HuH-7 (cell line): Measurements from ENCODE around the gene ENTPD1.
"Not testable (repeated sequence)": the region's sequence is repeated elsewhere in the genome, so short reads cannot be mapped to it uniquely, and the experiment has no call there.

Experiments
- DNase-seq: peaks from one replicate; pipeline ENCODE4 v3.0.0; 2011; ENCODE audit warnings: low spot score

Gene ENTPD1

GRCh38 chr10:95758351-95759025 lies 2.5 kb downstream of the ENTPD1 start:
- no peak for DNase-seq

- DNase-seq: no peak
These were observed 3.4 kb downstream of the ENTPD1 start for GRCh38 chr10:95759233-95759826.

DNA sequence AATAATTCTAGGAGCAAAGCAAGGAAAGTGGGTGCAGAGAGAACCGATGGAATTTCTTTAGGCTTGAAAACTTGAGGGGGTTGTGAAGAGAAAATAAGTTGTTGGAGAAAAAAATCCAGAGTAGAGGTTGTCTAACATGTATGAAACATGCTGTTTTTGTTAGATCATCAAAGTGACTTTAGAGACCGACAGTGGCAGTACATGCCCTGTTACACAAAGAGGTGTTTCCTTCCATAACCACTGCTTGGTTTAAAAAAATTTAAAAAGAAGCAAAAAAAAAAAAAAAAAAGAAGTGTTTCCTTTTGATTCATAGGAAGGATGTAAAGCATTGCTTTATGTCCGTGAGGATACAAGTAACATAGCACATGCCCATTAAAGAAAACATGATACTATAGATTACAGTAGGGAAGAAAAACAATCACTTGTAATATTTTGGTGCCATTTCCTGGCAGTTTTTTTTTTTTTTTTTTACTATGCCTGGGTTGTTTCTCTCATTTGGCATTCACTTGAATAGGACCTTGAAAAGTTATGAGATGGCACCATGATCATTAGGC lies 6.1 kb downstream of the ENTPD1 start:
- DNase-seq: no peak

GRCh38 chr10:95767884-95768556 lies 12.1 kb downstream of the ENTPD1 start:
- DNase-seq: no peak

DNA sequence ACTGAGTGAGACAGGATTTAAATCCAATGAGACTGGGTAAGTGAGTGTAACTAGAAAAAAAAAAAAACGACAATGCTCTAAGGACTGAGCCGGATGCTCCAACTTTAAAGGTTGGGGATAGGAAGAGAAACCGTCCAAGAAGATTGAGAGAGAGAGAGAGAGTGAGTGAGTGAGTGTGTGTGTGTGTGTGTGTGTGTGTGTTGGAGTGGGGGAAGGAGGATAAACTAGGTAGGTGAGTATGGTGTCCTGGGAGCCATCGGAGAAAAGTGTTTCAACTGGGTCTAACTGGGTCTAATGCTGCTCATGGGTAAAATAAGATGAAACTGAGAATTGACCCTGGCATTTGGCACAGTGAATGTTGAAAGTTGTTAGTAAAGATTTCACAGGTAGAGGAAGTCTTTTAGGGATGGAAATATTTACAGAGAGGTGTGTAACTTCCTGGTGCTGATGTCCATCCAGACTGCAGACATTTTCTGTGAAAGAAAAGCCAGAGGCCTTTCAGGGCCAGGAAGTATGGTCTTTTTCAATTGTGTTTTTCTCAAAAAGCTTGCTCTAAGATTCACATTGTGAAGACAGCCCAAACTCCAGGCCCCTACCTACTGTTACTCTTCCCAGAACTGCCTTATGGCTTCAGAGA lies 14.2 kb downstream of the ENTPD1 start:
- DNase-seq: no peak

GRCh38 chr10:95773454-95773853 lies 17.5 kb downstream of the ENTPD1 start:
- not testable (repeated sequence) for DNase-seq

GRCh38 chr10:95777638-95778037 lies 21.7 kb downstream of the ENTPD1 start:
- DNase-seq: not testable (repeated sequence)

DNA sequence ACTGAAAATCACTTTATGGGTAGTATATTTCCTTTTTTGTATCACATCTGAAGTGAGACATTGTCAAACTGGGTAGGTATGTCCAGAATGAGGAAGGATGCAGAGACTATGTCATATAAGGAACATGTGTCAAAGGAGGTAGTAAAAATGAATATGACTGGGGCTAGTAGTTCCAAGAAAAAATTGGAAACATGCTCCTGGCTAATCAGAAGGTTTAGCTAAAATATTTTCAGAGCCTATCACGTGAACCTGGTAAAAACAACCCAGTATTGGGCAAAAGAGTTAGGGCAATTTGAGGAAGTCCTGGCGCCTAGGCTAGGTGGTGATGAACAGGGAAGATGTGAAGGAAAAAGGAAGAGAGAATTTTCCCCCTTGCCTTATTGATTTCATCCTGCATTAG lies 26.4 kb downstream of the ENTPD1 start:
- DNase-seq: no peak

DNA sequence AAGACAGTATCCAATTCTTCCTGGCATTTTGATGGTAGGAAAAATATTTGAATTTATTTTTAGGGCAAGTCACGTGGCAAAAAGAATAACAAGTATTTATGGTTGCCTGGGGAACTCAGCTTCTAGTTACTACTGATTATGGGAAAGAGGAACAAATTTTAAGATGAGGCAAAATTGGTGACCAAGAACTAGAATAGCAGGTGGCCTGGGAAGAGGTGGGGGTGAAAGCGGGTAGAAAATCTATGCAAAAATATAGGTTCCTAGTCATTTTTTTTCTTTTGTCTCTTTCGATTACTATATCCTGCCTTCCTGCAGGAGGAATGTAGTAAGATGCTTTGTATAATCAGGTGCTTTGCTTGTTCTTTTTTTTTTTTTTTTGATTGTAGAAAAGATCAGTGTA lies 27.8 kb downstream of the ENTPD1 start:
- DNase-seq: no peak

- DNase-seq: no peak
These were observed 28.4 kb downstream of the ENTPD1 start for GRCh38 chr10:95784279-95784913.

DNA sequence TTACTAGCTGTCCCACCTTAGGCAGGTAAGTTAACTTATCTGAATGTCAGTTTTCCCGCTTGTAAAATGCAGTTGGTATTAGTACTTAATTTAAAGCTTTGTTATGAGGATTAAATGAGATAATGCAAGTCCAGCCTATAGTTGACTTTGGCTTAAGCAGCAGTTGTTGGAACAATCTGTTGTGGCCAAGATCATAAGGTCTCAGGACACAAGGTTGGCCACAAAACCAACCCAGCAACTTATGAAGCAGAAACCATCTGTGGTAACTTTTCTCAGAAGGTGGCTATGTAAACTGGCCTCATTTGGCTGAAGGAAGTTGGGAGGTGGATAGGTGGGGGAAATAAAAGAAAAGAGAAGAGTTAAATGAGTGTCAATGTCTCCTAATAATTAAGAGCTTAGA lies 29.4 kb downstream of the ENTPD1 start:
- no peak for DNase-seq

- no peak for DNase-seq
These were observed 30.1 kb downstream of the ENTPD1 start for GRCh38 chr10:95785942-95786669.

DNA sequence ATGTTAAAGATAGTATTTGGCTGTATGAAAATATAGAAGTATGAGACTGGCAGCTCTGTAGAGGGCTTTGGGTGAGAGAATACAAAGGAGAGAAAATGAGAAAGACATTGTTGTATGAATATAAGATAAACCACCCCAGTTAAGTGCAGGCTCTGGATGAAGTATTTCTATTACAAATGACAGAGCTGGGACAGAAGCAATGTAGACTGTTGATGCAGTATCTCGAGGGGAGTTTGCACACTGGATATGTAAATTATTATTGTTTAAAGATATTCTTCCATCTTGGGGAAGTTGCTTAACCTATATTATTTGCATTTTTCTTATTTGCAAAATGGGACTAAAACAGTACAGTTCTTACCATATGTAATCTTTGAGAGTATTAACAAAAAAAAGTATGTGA lies 31.5 kb downstream of the ENTPD1 start:
- DNase-seq: no peak

DNA sequence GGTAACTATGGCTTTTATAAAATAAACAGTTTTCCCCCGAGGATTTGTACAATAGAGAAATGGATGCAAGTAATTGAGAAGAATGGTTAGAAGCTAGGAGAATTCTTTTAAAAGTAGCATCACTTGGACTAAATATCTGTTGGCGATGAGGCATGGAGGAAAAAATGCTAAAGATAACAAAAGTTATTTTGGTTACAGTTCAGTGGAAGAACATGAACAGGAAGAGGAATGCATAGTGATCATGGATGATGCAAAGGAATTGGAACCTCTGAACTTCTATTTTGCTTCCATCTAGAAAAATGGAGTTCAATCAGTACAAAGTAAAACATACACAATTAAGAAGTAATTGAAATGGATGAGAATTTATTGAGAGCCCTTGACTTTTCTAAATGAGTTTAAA lies 32.9 kb downstream of the ENTPD1 start:
- DNase-seq: no peak

DNA sequence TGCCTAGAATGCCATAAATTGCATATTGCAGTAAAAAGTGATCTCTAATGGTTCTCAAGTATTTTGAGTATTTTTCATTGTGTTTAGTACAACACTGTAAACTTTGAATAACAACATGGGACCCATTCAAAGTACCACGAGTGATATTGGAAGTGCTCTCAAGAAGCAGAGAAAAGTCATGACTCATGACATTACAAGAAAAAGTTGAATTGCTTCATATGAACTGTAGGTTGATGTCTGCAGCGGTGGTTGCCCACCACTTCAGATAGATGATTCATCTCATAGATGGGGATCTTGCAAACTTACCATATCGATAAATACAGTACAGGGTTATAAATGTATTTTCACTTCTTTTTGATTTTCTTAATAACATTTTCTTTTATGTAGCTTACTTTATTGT lies 33.9 kb downstream of the ENTPD1 start:
- no peak for DNase-seq

GRCh38 chr10:95790982-95791381 lies 35.0 kb downstream of the ENTPD1 start:
- no peak for DNase-seq

DNA sequence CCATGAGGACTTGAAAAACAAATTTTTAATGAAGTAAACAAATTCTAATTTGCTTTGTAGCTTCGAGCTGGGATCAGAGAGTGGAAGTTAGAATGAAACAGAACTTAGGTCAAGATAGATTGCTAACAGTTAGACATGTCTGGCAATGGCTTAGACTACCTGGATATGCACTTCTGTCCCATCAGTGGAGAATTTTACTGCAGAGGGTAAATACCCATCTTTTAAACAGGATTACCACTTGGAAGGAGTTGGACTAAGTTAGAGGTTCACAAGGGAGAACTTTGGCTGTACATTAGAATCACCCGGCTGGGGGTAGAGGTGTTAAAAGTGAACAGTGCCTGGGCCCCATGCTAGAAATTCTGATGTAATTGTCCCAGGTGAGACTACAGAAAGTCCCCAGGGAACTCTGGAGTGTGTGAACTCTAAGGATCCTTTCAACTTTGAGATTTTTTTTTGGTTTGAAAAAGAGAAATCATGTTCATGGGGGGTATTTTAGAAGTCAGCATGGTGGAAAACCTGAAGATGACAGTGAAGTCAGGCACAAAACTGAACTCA lies 35.5 kb downstream of the ENTPD1 start:
- DNase-seq: no peak

- DNase-seq: no peak
These were observed 36.3 kb downstream of the ENTPD1 start for GRCh38 chr10:95792211-95792780.

DNA sequence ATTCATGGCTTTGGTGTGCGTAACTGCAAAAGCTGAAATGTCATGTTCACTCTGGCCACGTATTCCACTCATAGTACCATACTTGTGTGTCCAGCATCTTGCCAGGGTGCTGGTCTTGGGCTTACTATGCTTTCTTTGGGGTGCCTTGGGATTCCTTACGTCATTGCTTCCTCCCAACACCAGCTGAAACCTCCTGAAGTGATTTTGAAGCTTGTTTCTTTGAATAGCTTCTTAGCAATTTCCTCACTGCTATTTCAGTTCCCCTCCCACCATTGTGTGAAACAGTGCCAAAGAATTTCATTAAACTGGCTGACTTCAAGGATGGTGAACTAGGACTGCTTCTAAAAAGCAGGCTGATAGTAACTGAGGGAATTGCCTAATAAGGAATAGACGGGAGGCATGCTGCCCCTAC lies 36.9 kb downstream of the ENTPD1 start:
- DNase-seq: no peak

- no peak for DNase-seq
These were observed 37.6 kb downstream of the ENTPD1 start for GRCh38 chr10:95793401-95794045.
